ENCODE results near the gene LAMB2.

DNA sequence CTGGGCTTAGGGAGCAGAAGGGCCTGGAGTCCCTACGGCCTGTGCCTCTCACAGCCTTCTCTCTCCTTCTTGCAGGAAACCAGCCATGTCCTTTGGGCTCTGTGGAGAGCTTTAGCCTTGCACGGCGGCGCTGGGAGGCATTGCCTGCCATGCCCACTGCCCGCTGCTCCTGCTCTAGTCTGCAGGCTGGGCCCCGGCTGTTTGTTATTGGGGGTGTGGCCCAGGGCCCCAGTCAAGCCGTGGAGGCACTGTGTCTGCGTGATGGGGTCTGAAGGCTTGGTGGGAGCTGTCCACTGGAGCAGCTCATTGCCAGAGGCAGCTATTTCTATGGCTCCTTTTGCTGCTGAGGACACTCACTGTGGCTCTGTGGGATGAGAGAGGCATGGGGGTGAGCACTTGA is 42.7 kb upstream of the LAMB2 start:
- no peak for TF ChIP-seq POLR2A (IDR thresholded peaks at IDR 0.05; ENCODE audit: low read depth, low read length)
- TF ChIP-seq POLR2AphosphoS5 (IDR thresholded peaks at IDR 0.05; ENCODE audit: low read depth, low read length) = no peak
- no peak for TF ChIP-seq TAF1 (IDR thresholded peaks at IDR 0.05; ENCODE audit: borderline replicate concordance, low read depth, low read length)
